Adrenal gland (tissue), 5 donors: Measurements from ENCODE around the gene FPR2.

Source experiments
- POLR2A ChIP-seq, 2 donors: fragments of 450-650 bp; IDR thresholded peaks; one replicate each; pipeline ENCODE4 v1.6.1; 2017; ENCODE audit warnings: antibody characterized with exemption in 2 of 2, mild to moderate bottlenecking in 2 of 2, moderate library complexity in 1 of 2
- TF ChIP-seq, protein P1 (sequence below), 6 experiments: fragments of 450-650 bp in 4 of 6; fragments of 200-600 bp in 2 of 6; sonication (generic) in 1 of 6; IDR thresholded peaks; 1 replicate in 5 of 6; 2 replicates in 1 of 6; pipeline versions ENCODE4 v1.5.1 to v1.8.0; 2016 to 2021; ENCODE audit warnings: antibody characterized with exemption in 6 of 6, mild to moderate bottlenecking in 2 of 6, moderate library complexity in 1 of 6
- donor health status: DM: no; HTN: no; CAD: no.

GRCh38 chr19:51798062-51798461 is 37.1 kb downstream of the FPR2 start:
- TF ChIP-seq, protein P1, sequence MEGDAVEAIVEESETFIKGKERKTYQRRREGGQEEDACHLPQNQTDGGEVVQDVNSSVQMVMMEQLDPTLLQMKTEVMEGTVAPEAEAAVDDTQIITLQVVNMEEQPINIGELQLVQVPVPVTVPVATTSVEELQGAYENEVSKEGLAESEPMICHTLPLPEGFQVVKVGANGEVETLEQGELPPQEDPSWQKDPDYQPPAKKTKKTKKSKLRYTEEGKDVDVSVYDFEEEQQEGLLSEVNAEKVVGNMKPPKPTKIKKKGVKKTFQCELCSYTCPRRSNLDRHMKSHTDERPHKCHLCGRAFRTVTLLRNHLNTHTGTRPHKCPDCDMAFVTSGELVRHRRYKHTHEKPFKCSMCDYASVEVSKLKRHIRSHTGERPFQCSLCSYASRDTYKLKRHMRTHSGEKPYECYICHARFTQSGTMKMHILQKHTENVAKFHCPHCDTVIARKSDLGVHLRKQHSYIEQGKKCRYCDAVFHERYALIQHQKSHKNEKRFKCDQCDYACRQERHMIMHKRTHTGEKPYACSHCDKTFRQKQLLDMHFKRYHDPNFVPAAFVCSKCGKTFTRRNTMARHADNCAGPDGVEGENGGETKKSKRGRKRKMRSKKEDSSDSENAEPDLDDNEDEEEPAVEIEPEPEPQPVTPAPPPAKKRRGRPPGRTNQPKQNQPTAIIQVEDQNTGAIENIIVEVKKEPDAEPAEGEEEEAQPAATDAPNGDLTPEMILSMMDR (IDR thresholded peaks at IDR 0.05): no peak
- TF ChIP-seq POLR2A (IDR thresholded peaks at IDR 0.05): no peak
